NCI-H2196 (cell line): ENCODE data around the gene PPP3CB.
A peak's percentile ranks its signal among the peaks of the same experiment; 100 is the strongest.
"Not testable (repeated sequence)": the region's sequence is repeated elsewhere in the genome, so short reads cannot be mapped to it uniquely, and the experiment has no call there.

Experiments
- DNase-seq: peaks from one replicate; lab custom pipeline; 2025; ENCODE audit not compliant: unreplicated experiment; lab: John Stamatoyannopoulos, UW

PPP3CB gene

DNA sequence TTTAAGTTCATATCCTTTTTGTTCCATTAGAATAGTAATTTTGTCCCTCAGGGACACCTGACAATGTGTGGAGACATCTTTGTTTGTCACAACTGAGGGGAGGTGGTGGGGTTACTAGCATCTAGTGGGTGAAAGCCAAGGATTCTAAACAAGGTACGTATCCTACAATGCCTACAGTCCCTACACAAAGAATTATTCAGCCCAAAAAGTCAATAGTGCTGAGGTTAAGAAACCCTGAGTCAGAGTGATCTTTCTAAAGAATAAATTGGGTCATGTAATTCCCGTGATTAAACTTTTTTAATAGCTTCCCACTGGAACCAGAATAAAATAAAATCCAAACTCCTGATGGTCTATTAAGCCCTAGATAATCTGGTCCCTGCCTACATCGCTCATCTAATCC, 79.3 kb downstream of the PPP3CB start:
- no peak for DNase-seq

DNA sequence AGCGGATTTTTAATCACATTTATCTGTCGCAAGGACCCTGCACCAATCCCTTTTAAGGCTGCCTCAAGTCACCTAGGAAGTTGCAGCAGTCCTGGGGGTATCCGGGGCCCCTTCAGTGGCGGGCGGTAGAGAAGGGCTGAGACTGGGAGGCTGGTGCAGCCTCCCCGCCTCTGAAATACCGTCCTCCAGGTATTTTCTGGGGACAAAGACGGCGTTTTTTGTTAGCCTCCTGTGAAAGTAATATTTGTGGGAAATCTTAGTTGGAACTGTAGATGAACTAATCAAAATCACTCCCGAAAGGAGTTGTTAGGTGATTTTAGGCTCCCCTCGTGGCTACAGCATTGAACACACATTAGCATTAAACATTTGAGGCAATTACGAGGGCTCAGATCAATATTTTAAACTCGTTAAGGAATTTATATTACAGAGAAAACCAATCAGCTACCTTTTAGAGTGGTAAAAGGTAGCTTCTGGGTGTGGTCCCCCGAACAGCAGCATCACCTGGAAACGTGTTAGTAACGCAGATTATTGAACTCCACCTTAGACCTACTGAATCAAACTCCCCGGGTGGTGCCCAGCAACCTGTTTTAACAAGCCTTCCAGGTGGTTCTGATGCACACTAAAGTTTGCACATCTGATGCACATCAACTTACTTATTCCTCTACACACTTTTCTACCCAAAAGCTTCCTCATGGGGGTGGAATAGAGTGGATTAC, 81.4 kb downstream of the PPP3CB start:
- DNase-seq = no peak

DNA sequence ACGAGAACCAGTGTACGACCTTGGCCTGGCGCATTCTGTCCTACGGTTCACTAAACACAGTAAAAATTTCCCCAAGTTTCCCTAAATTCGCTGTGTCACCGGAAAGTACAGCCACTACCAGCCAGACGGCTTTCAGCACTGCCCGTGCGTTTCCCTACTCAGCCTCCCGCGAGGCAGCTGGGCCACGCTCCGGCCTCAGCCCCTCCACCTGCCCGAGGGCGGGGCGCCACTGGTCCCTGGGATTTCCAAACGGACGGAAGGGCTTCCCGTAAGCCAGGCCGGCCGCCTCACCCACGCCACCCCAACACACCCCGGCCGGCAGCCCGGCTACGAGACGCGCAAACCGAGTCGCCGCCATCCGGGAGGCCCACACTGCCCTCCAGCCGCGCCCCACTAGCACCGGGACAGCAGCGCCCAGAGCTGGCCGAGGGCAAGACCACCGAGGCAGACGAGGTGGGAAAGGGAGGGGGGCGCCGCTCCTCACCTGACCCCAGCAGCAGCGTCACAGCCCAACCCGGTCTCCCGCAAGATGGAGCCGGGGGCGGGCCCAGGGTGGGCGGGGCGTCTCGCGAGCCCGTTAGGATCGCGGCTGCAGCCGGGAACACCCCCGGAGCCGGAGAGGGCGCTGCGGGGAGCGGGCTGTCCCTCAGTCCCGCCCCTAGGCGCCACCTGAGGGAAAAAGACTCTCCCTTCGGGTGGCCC, 82.1 kb downstream of the PPP3CB start, which contains the start of gene ANXA7:
ANXA7 (minus strand) TSS at position 531 of the 702 bp plus-strand sequence. CDS start 13,202 bp downstream, outside the sequence.
- DNase-seq = peak; percentile 83

DNA sequence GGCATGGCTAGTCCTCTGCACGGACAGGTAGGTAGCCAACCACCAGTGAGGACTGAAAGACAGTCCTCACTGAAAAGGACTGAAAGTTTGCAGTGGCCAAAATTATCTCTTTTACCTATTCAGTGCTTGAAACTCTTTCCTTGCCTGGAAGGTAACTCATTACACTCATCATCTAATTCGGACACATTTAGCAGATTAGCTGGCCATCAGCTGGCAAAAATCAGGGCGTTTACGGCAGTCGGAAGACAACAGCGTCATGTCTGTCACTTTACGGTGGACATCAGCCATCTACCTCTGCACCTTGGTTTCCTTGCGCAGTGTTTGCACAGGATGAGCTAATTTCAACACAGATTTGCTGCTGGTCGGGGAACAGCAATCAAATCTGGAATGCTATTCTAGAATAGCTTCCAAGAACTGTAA, 82.7 kb downstream of the PPP3CB start:
- peak; percentile 42 for DNase-seq

DNA sequence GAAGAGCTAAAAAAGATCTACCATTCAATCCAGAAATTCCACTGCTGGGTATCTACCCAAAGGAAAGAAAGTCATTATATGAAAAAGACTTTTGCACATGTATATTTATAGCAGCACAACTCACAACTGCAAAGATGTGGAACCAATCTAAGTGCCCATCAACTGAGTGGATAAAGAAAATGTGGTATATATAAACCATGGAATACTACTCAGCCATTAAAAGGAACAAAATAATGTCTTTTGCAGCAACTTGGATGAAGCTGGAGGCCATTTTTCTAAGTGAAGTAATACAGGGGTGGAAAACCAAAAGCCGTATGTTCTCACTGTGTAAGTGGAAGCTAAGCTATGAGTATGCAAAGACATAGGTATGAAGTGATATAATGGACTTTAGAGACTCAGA, 84.9 kb downstream of the PPP3CB start:
- no peak for DNase-seq

DNA sequence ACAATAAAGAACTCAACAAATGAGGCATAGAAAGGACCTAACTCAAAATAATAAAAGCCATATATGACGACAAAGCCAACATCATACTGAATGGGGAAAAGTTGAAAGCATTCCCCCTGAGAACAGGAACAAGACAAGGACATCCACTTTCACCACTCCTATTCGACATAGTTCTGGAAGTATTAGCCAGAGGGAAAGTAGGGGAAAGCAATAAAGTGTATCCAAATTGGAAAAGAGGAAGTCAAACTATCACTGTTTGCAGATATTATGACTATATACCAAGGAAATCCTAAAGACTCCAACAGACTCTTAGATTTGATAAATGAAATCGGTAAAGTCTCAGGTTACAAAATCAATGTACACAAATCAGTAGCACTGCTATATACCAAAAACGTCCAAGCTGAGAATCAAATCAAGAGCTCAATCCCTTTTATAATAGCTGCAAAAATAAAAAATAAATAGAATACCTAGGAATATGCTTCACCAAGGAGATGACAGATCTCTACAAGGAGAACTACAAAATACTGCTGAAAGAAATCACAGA, 86.8 kb downstream of the PPP3CB start:
- DNase-seq = no peak

DNA sequence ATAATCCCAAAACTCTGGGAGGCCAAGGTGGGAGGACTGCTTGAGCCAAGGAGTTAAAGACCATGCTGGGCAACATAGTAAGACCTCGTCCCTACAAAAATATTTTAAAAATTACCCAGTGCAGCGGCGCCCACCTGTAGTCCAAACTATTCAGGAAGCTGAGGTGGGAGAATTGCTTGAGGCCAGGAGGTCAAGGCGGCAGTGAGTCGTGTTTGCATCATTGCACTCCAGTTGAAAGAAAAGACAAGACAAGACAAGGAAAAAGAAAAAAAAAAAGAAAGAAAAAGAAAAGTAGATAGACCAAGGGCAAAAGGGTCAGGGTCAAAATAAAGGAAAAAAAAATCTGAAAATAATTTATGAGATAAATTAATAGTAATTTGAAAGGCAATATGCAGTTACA, 87.8 kb downstream of the PPP3CB start:
- no peak for DNase-seq

DNA sequence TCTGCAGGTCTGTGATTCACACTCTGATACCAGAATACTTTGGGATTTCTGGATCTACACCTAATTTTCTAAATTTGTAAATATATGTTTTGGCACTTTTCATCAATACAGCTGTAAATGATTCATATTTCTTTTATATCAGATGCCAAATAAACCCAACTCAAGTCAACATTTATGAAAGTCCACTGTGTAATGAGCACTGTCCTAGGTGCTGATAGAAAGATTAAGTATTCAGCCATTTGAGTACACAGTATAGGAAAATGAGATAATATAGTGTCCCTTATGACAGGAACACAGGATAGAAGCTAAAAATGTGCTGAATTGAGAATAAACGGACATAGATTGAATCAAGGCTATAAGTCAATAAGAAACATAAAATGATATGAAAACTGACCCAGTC, 88.3 kb downstream of the PPP3CB start:
- no peak for DNase-seq

DNA sequence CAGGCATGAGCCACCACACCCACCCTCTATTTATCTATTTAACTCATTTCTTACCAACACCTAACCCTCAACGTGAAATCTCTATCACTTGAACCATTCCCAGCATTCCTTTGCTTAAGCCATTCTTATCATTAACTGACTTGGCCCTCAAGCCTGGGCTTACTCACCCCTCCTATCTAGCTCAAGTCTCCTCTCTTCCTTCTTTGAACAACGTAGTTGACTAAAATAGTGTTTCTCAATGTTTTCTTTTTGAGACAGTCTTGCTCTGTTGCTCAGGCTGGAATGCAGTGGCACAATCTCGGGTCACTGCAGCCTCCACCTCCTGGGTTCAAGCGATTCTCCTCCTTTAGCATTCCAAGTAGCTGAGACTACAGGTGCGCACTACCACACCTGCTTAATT, 89.0 kb downstream of the PPP3CB start:
- DNase-seq = no peak

DNA sequence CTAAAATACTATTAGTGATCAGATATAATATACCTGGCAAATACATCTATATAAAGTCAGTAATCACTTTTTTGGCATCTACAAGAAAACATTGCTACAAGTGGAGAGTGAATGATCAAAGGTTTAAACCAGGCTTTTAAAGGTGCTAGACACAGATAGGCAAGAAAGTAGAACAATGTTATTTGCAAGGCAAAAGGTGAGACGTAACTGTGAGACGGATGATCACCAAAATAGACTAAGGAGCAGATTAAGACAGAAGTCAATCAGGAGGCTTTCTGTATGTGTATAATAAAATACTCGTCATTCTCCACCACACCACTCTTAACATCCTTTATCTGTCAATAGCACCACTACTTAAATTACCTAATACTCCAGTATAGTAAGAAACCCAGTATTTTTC, 90.3 kb downstream of the PPP3CB start:
- DNase-seq = no peak

DNA sequence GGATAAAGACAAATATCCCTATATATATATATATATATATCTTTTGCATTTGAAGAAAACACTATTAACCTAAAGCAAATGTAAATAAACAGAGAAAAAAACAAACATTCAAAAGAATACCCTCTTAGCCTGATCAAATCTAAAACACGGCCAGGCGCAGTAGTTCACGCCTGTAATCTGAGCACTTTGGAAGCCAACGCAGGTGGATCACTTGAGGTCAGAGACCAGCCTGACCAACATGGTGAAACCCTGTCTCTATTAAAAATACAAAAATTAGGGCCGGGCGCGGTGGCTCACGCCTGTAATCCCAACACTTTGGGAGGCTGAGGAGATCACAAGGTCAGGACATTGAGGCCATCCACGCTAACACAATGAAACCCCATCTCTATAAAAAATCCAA, 91.1 kb downstream of the PPP3CB start:
- DNase-seq = no peak

DNA sequence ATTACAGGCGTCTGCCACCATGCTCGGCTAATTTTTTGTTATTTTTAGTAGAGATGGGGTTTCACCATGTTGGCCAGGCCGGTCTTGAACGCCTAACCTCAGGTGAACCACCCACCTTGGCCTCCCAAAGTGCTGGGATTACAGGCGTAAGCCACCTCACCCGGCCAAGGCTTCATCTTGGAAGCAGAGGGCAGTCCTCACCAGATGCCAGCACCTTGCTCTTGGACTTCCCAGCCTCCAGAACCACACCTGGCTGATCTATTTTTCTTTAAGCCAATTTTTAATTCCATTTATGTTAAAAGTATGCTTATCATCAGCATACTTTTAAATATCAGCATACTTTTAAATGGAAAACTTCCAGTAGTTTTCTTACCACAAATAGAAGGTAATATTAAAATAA, 94.2 kb downstream of the PPP3CB start:
- no peak for DNase-seq

DNA sequence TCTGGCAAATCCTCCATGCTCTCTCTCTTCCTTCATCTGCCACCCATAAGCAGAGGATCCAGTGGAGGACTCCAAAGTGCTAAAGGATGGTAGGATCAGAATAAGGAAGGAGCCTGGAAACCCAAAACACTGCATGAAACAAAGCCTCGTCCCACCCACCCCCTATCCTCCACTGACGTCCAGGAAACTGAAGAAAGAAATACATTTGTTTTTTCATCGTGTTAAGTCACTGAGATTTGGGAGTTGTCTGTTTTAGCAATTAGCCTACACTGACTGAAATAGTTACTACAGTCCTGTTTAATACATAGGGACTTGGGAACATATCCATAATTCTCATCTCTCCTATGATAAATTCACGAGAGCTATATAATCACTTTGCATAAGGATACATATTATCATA, 96.8 kb downstream of the PPP3CB start:
- no peak for DNase-seq

DNA sequence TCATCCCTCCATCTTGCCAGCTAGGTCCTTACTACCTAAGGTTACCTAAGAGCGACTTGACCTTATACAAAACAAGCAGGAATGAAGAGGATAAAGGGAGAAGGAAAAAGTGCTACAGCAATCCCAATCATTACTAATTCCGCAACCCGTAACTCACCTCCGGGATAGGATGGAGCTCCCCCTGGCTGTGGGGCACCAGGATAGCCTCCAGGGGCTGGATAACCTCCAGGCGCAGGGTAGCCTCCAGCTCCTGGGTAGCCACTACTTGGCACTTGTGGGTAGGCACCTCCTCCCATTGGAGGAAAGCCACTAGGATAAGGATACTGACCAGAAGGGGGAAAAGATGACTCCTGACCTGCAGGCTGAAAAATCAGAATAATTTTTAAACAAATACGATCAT, 97.8 kb downstream of the PPP3CB start:
- no peak for DNase-seq

DNA sequence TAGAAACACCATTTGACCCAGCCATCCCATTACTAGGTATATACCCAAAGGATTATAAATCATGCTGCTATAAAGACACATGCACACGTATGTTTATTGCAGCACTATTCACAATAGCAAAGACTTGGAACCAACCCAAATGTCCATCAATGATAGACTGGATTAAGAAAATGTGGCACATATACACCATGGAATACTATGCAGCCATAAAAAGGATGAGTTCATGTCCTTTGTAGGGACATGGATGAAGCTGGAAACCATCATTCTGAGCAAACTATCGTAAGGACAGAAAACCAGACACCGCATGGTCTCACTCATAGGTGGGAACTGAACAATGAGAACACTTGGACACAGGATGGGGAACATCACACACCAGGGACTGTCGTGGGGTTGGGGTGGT, 101.5 kb downstream of the PPP3CB start:
- DNase-seq = not testable (repeated sequence)

DNA sequence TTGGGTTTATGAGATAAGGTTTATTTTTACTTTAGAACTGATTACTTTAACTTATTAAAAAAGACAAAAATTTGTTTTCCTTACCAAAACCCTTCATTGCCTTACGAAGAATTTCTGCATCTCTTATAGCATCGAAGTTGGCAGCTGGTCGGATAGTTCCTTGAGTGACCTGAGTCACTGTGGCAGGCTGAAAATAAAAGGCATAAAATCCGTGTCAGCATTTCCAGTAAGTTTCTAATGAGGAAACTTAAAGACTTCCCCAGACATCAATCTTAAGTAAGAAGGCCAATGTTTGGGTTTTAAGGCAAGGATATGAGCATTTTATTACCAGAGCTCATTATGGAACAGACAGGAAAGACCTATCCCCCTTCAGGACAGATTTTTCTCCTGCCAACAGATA, 107.6 kb downstream of the PPP3CB start:
- no peak for DNase-seq

DNA sequence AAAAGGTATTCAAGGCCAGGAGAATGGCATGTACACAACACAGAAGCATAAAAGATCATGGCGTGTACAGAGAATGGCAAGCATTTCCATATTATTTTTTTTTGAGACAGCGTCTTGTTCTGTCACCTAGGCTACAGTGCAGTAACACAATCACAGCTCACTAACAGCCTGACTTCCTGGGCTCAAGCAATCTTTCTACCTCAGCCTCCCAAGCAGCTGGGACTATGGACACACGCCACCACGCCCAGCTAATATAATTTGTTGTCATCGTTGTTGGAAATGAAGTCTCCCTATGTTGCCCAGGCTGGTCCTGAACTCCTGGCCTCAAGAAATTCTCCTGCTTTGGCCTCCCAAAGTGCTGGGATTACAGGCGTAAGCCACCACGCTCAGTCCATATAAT, 109.2 kb downstream of the PPP3CB start:
- no peak for DNase-seq
